SK-N-SH treated with all-trans-retinoic acid at 6 μM for 48 hours (cell line): ENCODE results near the gene PLEKHG4B.

Experiments used
- BACH2 ChIP-seq: fragments of 250-450 bp; sonication (Bioruptor Pico); IDR thresholded peaks from 2 replicates; pipeline ENCODE4 v1.9.0; 2021; ENCODE audit warnings: mild to moderate bottlenecking, borderline replicate concordance
- CSDC2 ChIP-seq: fragments of 250-450 bp; sonication (Bioruptor Pico); IDR thresholded peaks from 2 replicates; pipeline ENCODE4 v1.5.0; 2020; ENCODE audit warnings: mild to moderate bottlenecking, moderate library complexity
- ESRRG ChIP-seq: fragments of 250-450 bp; sonication (Bioruptor Pico); IDR thresholded peaks from 2 replicates; pipeline ENCODE4 v1.6.1; 2021; ENCODE audit warnings: mild to moderate bottlenecking
- OSR1 ChIP-seq: fragments of 250-450 bp; sonication (Bioruptor Pico); IDR thresholded peaks from 2 replicates; pipeline ENCODE4 v1.8.0; 2022; ENCODE audit warnings: moderate library complexity, mild to moderate bottlenecking, inconsistent platforms
- PATZ1 ChIP-seq: fragments of 250-450 bp; sonication (Bioruptor Pico); IDR thresholded peaks from 2 replicates; pipeline ENCODE4 v1.8.0; 2020; ENCODE audit warnings: mild to moderate bottlenecking, moderate library complexity, borderline replicate concordance
- PPARA ChIP-seq: fragments of 250-450 bp; sonication (Bioruptor Pico); IDR thresholded peaks from 2 replicates; pipeline ENCODE4 v1.5.0; 2020; ENCODE audit warnings: mild to moderate bottlenecking, borderline replicate concordance
- RARB ChIP-seq: fragments of 250-450 bp; sonication (Bioruptor Pico); IDR thresholded peaks from 2 replicates; pipeline ENCODE4 v1.8.0; 2021; ENCODE audit warnings: mild to moderate bottlenecking, moderate library complexity
- SNAI2 ChIP-seq: fragments of 250-450 bp; sonication (Bioruptor Pico); IDR thresholded peaks from 2 replicates; pipeline ENCODE4 v1.5.0; 2020; ENCODE audit warnings: mild to moderate bottlenecking, moderate library complexity
- TCF4 ChIP-seq: fragments of 250-450 bp; sonication (Bioruptor Pico); IDR thresholded peaks from 2 replicates; pipeline ENCODE4 v1.8.0; 2021; ENCODE audit warnings: mild to moderate bottlenecking, moderate library complexity, borderline replicate concordance
- ZNF70 ChIP-seq: fragments of 450-650 bp; formaldehyde crosslinking; IDR thresholded peaks from 2 replicates; pipeline ENCODE4 v1.5.0; 2020; ENCODE audit warnings: mild to moderate bottlenecking, moderate library complexity
- TF ChIP-seq, protein P1 (sequence below): fragments of 250-450 bp; sonication (Bioruptor Pico); IDR thresholded peaks from 2 replicates; pipeline ENCODE4 v1.5.1; 2021; ENCODE audit warnings: mild to moderate bottlenecking, moderate library complexity

- no peak for TF ChIP-seq ESRRG (CRISPR knock-in tag)
- TF ChIP-seq, protein P1, sequence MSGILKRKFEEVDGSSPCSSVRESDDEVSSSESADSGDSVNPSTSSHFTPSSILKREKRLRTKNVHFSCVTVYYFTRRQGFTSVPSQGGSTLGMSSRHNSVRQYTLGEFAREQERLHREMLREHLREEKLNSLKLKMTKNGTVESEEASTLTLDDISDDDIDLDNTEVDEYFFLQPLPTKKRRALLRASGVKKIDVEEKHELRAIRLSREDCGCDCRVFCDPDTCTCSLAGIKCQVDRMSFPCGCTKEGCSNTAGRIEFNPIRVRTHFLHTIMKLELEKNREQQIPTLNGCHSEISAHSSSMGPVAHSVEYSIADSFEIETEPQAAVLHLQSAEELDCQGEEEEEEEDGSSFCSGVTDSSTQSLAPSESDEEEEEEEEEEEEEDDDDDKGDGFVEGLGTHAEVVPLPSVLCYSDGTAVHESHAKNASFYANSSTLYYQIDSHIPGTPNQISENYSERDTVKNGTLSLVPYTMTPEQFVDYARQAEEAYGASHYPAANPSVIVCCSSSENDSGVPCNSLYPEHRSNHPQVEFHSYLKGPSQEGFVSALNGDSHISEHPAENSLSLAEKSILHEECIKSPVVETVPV = no peak
- TF ChIP-seq ZNF70 (CRISPR knock-in tag) = no peak
- TF ChIP-seq PATZ1 (CRISPR knock-in tag) = no peak
- no peak for TF ChIP-seq RARB
- no peak for TF ChIP-seq TCF4 (CRISPR knock-in tag)
- TF ChIP-seq BACH2 = no peak
- no peak for TF ChIP-seq OSR1 (CRISPR knock-in tag)
- TF ChIP-seq CSDC2 (CRISPR knock-in tag) = no peak
- TF ChIP-seq SNAI2 = no peak
- no peak for TF ChIP-seq PPARA (CRISPR knock-in tag)
These were observed 49.7 kb upstream of the PLEKHG4B start for GRCh38 chr5:42250-42649.
